K562 treated with DMSO at 1 percent for 4 hours (cell line): ENCODE measurements around the gene MMP3. TPM values are rescaled to one million over a fixed set of nuclear protein-coding genes. Genes with fewer than 3 reads are reported as not detected.

Source experiments
- total RNA-seq: library from RNA; unstranded; fragments of 300-600 nt; gene quantifications from 2 replicates; pipeline ENCODE4 v1.2.3, GENCODE V29; 2022; ENCODE audit not compliant: insufficient read depth

Gene MMP3
- total RNA-seq = not detected in 2 replicates

GRCh38 chr11:102843489-102843888 is at the start of gene MMP3:
Gene MMP3, minus strand, starts transcription at chr11:102843609. Its CDS starts 63 bp downstream, at chr11:102843546.

GRCh38 chr11:102874852-102875251 is 31.4 kb upstream of the MMP3 start, which contains the start of gene MMP12:
Gene MMP12, minus strand, starts transcription at chr11:102874982. Its CDS starts 45 bp downstream, at chr11:102874937.

DNA sequence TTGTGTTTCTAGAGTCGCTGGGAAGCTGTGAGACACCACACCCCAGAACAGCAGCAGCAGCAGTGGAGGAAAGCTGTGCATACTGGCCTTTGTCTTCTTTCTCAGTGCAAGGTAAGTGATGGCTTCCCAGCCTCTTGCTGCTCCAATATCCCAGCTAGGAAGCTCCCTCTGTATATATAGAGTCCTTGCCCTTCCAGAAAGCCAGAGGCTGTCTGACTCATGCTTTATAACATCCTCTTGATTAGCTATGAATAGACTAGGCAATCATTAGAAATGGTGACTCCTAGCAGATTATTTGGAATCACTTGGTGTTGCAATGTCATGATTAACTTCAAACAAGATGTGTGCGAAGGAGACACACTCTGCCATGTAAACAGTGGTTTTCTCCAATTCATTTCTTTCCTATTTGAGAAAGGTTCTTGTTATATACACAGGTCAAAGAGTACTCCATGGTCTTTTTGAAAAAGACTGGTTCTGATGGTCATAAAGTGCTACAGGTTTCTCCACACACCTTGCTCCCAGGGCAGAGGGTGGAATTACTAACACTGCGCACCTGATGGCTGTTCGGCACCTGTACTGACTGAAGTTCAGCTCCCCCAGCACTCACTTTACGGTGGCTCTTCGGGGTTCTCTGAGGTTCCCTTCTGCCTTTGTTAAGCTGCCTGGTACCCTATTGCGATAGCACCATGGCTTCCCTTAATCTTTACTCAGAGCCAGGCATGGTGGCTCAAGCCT is 45.2 kb downstream of the MMP3 start, which contains the start of gene MMP1:
Gene MMP1 (minus strand): TSS at position 149 of the 735 bp plus-strand sequence. CDS start 68 bp downstream, at position 81.

Other genes with a start within 250 kb of the MMP3 start
- gene MMP20, start 218.3 kb downstream of the MMP3 start, total RNA-seq = not detected in 2 replicates
- gene MMP27, start 137.8 kb downstream of the MMP3 start, total RNA-seq = not detected in 2 replicates
- gene MMP8, start 118.7 kb downstream of the MMP3 start, total RNA-seq = not detected in 2 replicates
- not detected in 2 replicates for gene MMP10, start 63.0 kb downstream of the MMP3 start, total RNA-seq
- gene MMP1, start 45.4 kb downstream of the MMP3 start, total RNA-seq = not detected in 2 replicates
- gene MMP12, start 31.4 kb upstream of the MMP3 start, total RNA-seq = not detected in 2 replicates
- gene MMP13, start 112.1 kb upstream of the MMP3 start, total RNA-seq = not detected in 2 replicates
- 52.9 and 56.6 TPM in 2 replicates for gene DCUN1D5, start 248.6 kb upstream of the MMP3 start, total RNA-seq